H1 (cell line): ENCODE measurements around the gene BMX. TPM values are rescaled to one million over a fixed set of nuclear protein-coding genes. Genes with fewer than 3 reads are reported as not detected.

Experiments
- CTCF ChIA-PET: fragments of 300-600 bp; sonication (Branson Sonifier 250); formaldehyde crosslinking; loops from one replicate; lab custom pipeline; 2021; ENCODE audit not compliant: partially characterized antibody; lab: Charles Lee
- POLR2A ChIA-PET: fragments of 300-600 bp; sonication (Branson Sonifier 250); formaldehyde crosslinking; loops from one replicate; lab custom pipeline; 2021; ENCODE audit warnings: inconsistent platforms; ENCODE audit not compliant: partially characterized antibody; lab: Charles Lee
- DNase-seq, 2 experiments: peaks; one replicate each; pipeline versions ENCODE4 v3.0.0 to v3.0.0-alpha.2; 2010 to 2022; ENCODE audit warnings: low spot score in 2 of 2, low read depth in 1 of 2, mixed read lengths in 1 of 2
- FAIRE-seq: peaks from 2 replicates; lab custom pipeline; 2011; peaks lifted over from hg19 to GRCh38; lab: Jason Lieb, UNC
- H2AFZ ChIP-seq: 2 replicates; pipeline ENCODE4 v1.8.1; 2012; ENCODE audit warnings: low read length, inconsistent platforms
- H2AK5ac ChIP-seq: 2 replicates; pipeline ENCODE4 v1.6.1; 2013; ENCODE audit warnings: low read depth, low read length
- H2BK120ac ChIP-seq: replicated peaks from 2 replicates; pipeline ENCODE3; 2013; ENCODE audit warnings: low read depth, low read length, inconsistent platforms
- H2BK12ac ChIP-seq: 2 replicates; pipeline ENCODE4 v1.6.1; 2013; ENCODE audit warnings: low read depth, low read length
- H2BK15ac ChIP-seq: 2 replicates; pipeline ENCODE4 v1.6.1; 2013; ENCODE audit warnings: low read length
- H2BK20ac ChIP-seq: 2 replicates; pipeline ENCODE4 v1.6.1; 2013; ENCODE audit warnings: low read length
- H2BK5ac ChIP-seq: 2 replicates; pipeline ENCODE4 v1.6.1; 2013; ENCODE audit warnings: low read depth, low read length
- H3K14ac ChIP-seq: 2 replicates; pipeline ENCODE4 v1.6.1; 2013; ENCODE audit warnings: inconsistent platforms; ENCODE audit not compliant: insufficient read length
- H3K18ac ChIP-seq: 2 replicates; pipeline ENCODE4 v1.6.1; 2013; ENCODE audit warnings: low read length; ENCODE audit errors: extremely low read depth
- H3K23ac ChIP-seq: 2 replicates; pipeline ENCODE4 v1.6.1; 2013; ENCODE audit warnings: inconsistent platforms; ENCODE audit not compliant: insufficient read length
- H3K23me2 ChIP-seq: 2 replicates; pipeline ENCODE4 v1.6.1; 2013; ENCODE audit warnings: low read depth, low read length
- H3K27ac ChIP-seq: 2 replicates; pipeline ENCODE4 v1.6.1; 2011; ENCODE audit warnings: low read depth, low read length, inconsistent platforms
- H3K27me3 ChIP-seq, 4 experiments: replicated peaks in 1 of 4; 1 replicate in 1 of 4; 2 replicates in 3 of 4; pipeline versions ENCODE4 v1.6.1 to v1.8.1; 2011 to 2013; ENCODE audit warnings: low read length in 3 of 4, mild to moderate bottlenecking in 3 of 4, inconsistent platforms in 2 of 4, mixed read lengths in 2 of 4, moderate library complexity in 1 of 4; ENCODE audit not compliant: control insufficient read depth in 3 of 4, insufficient read depth in 3 of 4; ENCODE audit errors: extremely low read depth in 1 of 4
- H3K36me3 ChIP-seq, 4 experiments: 2 replicates each; pipeline versions ENCODE4 v1.6.1 to v1.8.1; 2011 to 2013; ENCODE audit warnings: mild to moderate bottlenecking in 4 of 4, low read length in 3 of 4, moderate library complexity in 2 of 4, control low read depth in 1 of 4, inconsistent platforms in 1 of 4; ENCODE audit not compliant: insufficient read depth in 4 of 4, control insufficient read depth in 2 of 4
- H3K4ac ChIP-seq: replicated peaks from 2 replicates; pipeline ENCODE3; 2013; ENCODE audit warnings: low read length, low read depth, mixed read lengths, inconsistent platforms; ENCODE audit not compliant: insufficient read length
- H3K4me1 ChIP-seq, 4 experiments: replicated peaks in 1 of 4; 1 replicate in 1 of 4; 2 replicates in 3 of 4; pipeline versions ENCODE4 v1.6.1 to v1.8.1; 2011 to 2013; ENCODE audit warnings: low read length in 3 of 4, inconsistent platforms in 2 of 4, mixed read lengths in 1 of 4; ENCODE audit not compliant: insufficient read depth in 4 of 4, control insufficient read depth in 3 of 4
- H3K4me2 ChIP-seq, 2 experiments: 2 replicates each; pipeline versions ENCODE4 v1.6.1 to v1.8.1; 2011 to 2013; ENCODE audit warnings: low read depth in 2 of 2, low read length in 2 of 2, control low read depth in 1 of 2, inconsistent platforms in 1 of 2, mild to moderate bottlenecking in 1 of 2; ENCODE audit not compliant: insufficient read depth in 1 of 2
- H3K4me3 ChIP-seq, 4 experiments: fragments of 200-600, 300-600 bp in 1 of 4; sonication (generic), shearing (Covaris generic), sonication (Bioruptor Twin) in 1 of 4; 2 replicates each; pipeline versions ENCODE4 v1.5.1 to v1.8.1; 2011 to 2016; ENCODE audit warnings: low read length in 4 of 4, low read depth in 3 of 4, control low read depth in 2 of 4, inconsistent platforms in 2 of 4, mild to moderate bottlenecking in 2 of 4, mixed read lengths in 1 of 4, moderate library complexity in 1 of 4; ENCODE audit not compliant: insufficient read depth in 2 of 4; ENCODE audit errors: extremely low read depth in 1 of 4
- H3K56ac ChIP-seq: replicated peaks from 2 replicates; pipeline ENCODE3; 2013; ENCODE audit warnings: low read depth, mild to moderate bottlenecking, mixed read lengths, low read length, inconsistent platforms; ENCODE audit not compliant: insufficient read length
- H3K79me1 ChIP-seq: 2 replicates; pipeline ENCODE4 v1.6.1; 2013; ENCODE audit warnings: low read depth, low read length, control low read depth
- H3K79me2 ChIP-seq, 2 experiments: 2 replicates each; pipeline versions ENCODE4 v1.6.1 to v1.8.1; 2012 to 2013; ENCODE audit warnings: low read length in 2 of 2, mild to moderate bottlenecking in 2 of 2, inconsistent platforms in 1 of 2; ENCODE audit not compliant: insufficient read depth in 2 of 2, control insufficient read depth in 1 of 2
- H3K9ac ChIP-seq, 4 experiments: replicated peaks in 1 of 4; 1 replicate in 1 of 4; 2 replicates in 3 of 4; pipeline versions ENCODE4 v1.6.1 to v1.8.1; 2011 to 2013; ENCODE audit warnings: low read depth in 3 of 4, low read length in 3 of 4, control low read depth in 2 of 4, mild to moderate bottlenecking in 2 of 4, moderate library complexity in 2 of 4, inconsistent platforms in 1 of 4; ENCODE audit errors: extremely low read depth in 1 of 4
- H3K9me3 ChIP-seq, 2 experiments: 2 replicates each; pipeline versions ENCODE4 v1.6.1 to v1.8.1; 2012 to 2013; ENCODE audit warnings: mild to moderate bottlenecking in 2 of 2, moderate library complexity in 2 of 2, control low read depth in 1 of 2, inconsistent platforms in 1 of 2, low read depth in 1 of 2, low read length in 1 of 2, mixed read lengths in 1 of 2; ENCODE audit not compliant: insufficient read depth in 2 of 2
- H4K20me1 ChIP-seq, 2 experiments: replicated peaks in 1 of 2; 2 replicates each; pipeline versions ENCODE3 to v1.8.1; 2011 to 2013; ENCODE audit warnings: inconsistent platforms in 2 of 2, low read length in 2 of 2, mild to moderate bottlenecking in 1 of 2; ENCODE audit not compliant: insufficient read depth in 2 of 2, control insufficient read depth in 1 of 2
- H4K5ac ChIP-seq: 2 replicates; pipeline ENCODE4 v1.6.1; 2013; ENCODE audit warnings: low read length, low read depth, mixed read lengths, inconsistent platforms; ENCODE audit not compliant: insufficient read length
- H4K8ac ChIP-seq: 2 replicates; pipeline ENCODE4 v1.8.0; 2013; ENCODE audit warnings: mild to moderate bottlenecking, moderate library complexity, low read length, inconsistent platforms; ENCODE audit not compliant: insufficient read depth; ENCODE audit errors: extremely low read depth
- H4K91ac ChIP-seq: replicated peaks from 2 replicates; pipeline ENCODE3; 2013; ENCODE audit warnings: low read length, mixed read lengths, inconsistent platforms; ENCODE audit not compliant: insufficient read length
- POU5F1 ChIP-seq: IDR thresholded peaks from 2 replicates; pipeline ENCODE4 v1.6.1; 2011; ENCODE audit warnings: low read depth, mild to moderate bottlenecking, low read length, moderate library complexity
- USF2 ChIP-seq: IDR thresholded peaks from 2 replicates; pipeline ENCODE4 v1.6.1; 2011; ENCODE audit warnings: low read length, improper control_type of control experiment
- WGBS, 2 experiments: shearing (Covaris generic) in 1 of 2; methylation state at CpG; one replicate each; pipeline versions ENCODE4 v1.1.6 to v1.1.7; 2013 to 2015; ENCODE audit warnings: low lambda C conversion rate in 2 of 2, mixed read lengths in 2 of 2, inconsistent platforms in 1 of 2, low coverage in 1 of 2, missing lambda C conversion rate in 1 of 2; ENCODE audit not compliant: insufficient replicate concordance in 2 of 2, insufficient coverage in 1 of 2, insufficient read length in 1 of 2; ENCODE audit errors: extremely low coverage in 1 of 2, missing lambda C conversion rate in 1 of 2; 5-methylcytosine and 5-hydroxymethylcytosine counted together
- polyA plus RNA-seq, 7 experiments: library from polyadenylated mRNA; depleted of rRNA in 3 of 7; stranded (reverse) in 5 of 7; unstranded in 2 of 7; fragments of >200 nt in 5 of 7; fragments of 200-250 nt in 2 of 7; gene quantifications; 1 replicate in 5 of 7; 2 replicates in 1 of 7; 4 replicates in 1 of 7; pipeline versions ENCODE4 v1.2.1 to v1.2.3, GENCODE V29; 2011 to 2013; ENCODE audit warnings: missing spikeins in 2 of 7, mixed read lengths in 2 of 7
- total RNA-seq: library from RNA; stranded (reverse); fragmentation: NEBNext Ultra II Directional; extraction: Animal tissue kit (Norgen Biotek cat#: 25700); gene quantifications from 2 replicates; pipeline ENCODE4 v1.2.1, GENCODE V29; 2021

BMX gene
- total and polyA plus RNA-seq, 2 of the 8 experiments (the other 6 are each of a cell fraction or from before 2014, with no cell fraction given), result not detected

GRCh38 chrX:15499976-15500375 lies 631 bp upstream of the BMX start:
- POLR2A ChIA-PET, result no interaction called here
- no peak for DNase-seq

More at GRCh38 chrX:15499976-15500375, 631 bp upstream of the BMX start:
- Histone ChIP-seq H4K91ac (no peak overlapping the region), H3K4me3 (no peak overlapping the region), H2BK12ac (no peak overlapping the region), H3K79me2 (no peaks in the 10 kb centered on the region), H3K9ac (no peak overlapping the region), H3K4me1 (no peaks in the 10 kb centered on the region), H4K5ac (no peak overlapping the region), H3K27ac (no peak overlapping the region), H3K56ac (no peak overlapping the region), H2BK20ac (no peak overlapping the region), H3K79me1 (no peaks in the 10 kb centered on the region), H3K4ac (no peak overlapping the region), H2BK120ac (no peak overlapping the region), H4K20me1 (no peaks in the 10 kb centered on the region), H2AFZ (no peak overlapping the region), H3K36me3 (no peaks in the 10 kb centered on the region), H3K23ac (no peak overlapping the region), H2BK15ac (no peak overlapping the region), H3K4me2 (no peak overlapping the region), H3K18ac (no peak overlapping the region), H4K8ac (no peak overlapping the region), H3K14ac (no peak overlapping the region), H3K27me3 (no peaks in the 10 kb centered on the region), H3K23me2 (no peaks in the 10 kb centered on the region), H2AK5ac (no peak overlapping the region), H2BK5ac (no peak overlapping the region), H3K9me3 (no peaks in the 10 kb centered on the region)
- FAIRE-seq, result no peak
- CTCF ChIA-PET, result interaction anchor here (1.3 to 2.1 kb wide), 4 partner anchors 12 to 65 kb away, joined by 3 to 6 read pairs (median 4); no protein-coding TSS in a partner anchor
- no peak for TF ChIP-seq USF2
- no peak for TF ChIP-seq POU5F1
- WGBS, 2 experiments, result 88% methylated on average over 3 of the region's 3 CpGs; no CpG with 5 or more reads in 1 of the 2 experiments
